GM21360 (cell line): ENCODE results near the gene TNP1.

Experiments used
- ATAC-seq: cut with Tn5 transposase; IDR thresholded peaks from one replicate; pipeline ENCODE4 v1.9.1; 2021; ENCODE audit warnings: mild to moderate bottlenecking, moderate library complexity; ENCODE audit not compliant: unreplicated experiment

Gene TNP1

DNA sequence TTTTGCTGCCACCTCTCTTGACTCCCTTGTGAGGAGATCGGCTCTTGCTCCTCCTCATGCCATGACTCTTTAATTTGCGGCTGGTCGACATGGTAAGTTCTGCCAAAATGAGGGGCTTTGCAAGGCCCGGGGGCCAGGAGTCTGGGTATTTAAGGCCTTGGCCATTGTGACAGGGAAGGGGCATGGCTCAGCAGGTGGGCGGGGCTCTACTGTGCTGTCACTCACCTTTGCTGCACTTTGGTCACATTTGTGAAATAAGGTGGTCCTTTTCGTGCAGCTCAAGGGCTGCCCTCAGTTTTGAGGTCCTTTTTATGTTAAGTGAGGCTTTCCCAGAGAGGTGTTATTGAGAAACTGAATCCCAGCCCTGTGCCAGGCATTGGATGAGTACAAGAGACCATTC lies at the start of gene TNP1:
Gene TNP1, minus strand, starts transcription at position 121 of the 400 bp plus-strand sequence. Its CDS starts 30 bp downstream, at position 91.
- no peak for ATAC-seq

DNA sequence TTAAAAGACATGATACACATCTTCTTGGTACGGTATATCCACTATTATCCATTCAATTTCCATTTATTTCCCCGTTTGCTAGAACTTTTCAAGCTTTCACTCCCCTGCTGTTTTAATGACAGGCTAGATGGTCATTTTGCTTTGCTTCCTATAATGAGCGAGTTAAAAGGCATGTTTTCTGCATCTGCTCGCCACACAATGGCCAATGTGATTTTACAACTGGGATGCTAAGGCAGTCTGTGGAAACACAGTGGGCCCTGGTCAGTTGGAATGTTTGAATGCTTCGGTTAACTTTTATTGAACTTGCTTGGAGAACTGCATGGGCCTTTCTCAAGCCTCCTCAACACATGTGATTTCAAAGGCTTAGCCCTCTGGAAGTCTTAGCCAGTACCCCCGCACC lies 48.4 kb upstream of the TNP1 start:
- ATAC-seq = no peak

DNA sequence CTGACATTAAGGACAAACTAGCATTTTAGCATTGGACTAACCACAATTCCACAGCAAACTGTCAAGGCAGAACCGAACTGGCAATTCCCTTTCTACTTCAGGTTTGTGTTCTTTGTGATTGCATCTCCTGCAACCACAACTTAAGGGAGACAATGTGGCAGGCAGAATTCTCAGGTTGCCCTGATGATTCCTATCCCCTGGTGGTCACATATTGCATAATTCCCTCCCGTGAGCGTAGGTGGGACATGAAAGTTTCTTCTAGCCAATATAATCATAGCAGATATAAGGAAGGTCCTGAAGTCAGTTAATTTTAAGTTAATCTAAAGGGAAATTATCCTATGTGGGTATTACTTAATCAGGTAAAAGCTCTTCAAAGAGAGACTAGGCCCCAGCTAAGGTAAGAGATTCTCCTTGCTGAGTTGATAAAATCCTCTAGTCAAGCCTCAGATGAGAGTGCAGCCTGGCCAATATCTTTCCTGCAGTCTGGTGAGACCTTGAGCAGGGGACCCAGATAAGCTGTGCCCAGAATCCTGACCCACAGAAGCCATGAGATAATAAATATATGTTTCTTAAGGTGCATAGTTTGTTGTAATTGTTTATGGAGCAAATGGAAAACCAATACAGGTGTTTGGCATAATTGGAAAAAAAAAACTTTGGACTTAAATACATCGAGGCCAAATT lies 45.9 kb upstream of the TNP1 start:
- ATAC-seq = no peak

DNA sequence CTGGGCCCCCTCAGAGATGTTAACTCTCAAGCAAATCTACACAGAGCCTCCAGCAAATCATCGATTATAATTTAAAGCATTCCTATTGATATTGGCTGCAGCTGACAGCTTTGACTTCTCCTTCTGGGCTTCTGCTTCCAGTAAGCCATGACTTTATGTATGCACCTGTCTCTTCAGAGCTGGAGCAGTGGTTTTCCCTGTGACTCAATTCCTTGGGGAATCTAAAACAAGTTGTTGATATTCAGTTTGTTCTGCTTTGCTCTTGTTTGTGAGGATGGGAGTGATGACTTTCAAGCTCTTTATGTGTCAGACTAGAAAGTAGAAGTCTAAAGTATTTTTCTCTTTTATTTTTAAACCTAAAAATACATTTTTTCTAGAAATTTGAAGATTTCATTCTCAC lies 45.1 kb upstream of the TNP1 start:
- no peak for ATAC-seq

GRCh38 chr2:216904554-216904953 lies 44.7 kb upstream of the TNP1 start:
- no peak for ATAC-seq

DNA sequence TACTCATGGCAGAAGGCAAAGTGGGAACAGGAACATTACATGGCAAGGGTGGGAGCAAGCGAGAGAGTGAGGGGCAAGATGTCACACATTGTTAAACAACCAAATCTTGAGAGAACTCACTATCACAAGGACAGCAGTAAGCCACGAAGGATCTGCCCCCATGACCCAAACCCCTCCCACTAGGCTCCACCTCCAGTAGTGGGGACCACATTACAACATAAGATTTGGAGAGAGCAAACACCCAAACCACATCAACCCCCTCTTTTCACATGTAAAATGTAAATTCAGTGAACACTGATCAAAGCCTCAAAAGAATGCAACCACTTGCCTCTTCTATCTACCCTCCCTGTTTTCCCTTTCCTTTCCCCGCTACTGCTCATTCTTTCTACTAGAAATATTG lies 43.6 kb upstream of the TNP1 start:
- no peak for ATAC-seq

- ATAC-seq = no peak
Observed at GRCh38 chr2:216901273-216901672, 41.4 kb upstream of the TNP1 start.

DNA sequence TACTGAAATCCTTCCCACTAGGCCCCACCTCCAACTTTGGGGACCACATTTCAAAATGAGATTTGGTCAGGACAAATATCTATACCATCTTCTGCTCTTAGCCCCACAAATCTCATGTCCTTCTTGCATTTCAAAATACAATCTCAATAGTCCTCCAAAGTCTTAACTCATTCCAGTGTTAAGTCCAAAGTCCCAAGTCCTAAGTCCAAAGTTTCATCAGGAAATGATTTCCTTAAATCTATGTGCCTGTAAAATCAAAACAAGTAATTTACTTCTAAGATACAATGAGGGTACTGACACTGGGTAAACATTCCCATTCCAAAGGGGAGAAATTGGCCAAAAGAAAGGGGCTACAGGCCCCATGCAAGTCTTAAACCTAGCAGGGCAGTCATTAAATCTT lies 40.5 kb upstream of the TNP1 start:
- ATAC-seq = no peak

GRCh38 chr2:216897561-216898203 lies 37.8 kb upstream of the TNP1 start:
- ATAC-seq = no peak

DNA sequence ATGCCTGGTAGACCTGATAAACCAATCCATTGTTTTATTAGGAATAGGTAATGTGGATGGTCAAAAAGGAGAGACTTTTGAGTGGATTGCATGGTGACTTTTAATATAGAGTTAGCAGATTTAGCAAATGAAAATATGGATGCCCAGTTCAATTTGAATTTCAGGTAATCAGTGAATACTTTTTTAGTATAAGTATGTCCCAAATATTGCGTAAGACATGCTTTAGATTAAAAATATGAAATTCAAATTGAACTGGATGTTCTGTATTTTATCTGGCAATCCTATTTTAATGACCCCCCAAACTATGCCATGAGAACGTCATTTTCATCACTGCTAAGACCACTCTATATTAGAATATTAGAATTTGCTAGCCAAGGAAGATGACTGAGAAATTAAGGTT lies 30.3 kb upstream of the TNP1 start:
- ATAC-seq = no peak

DNA sequence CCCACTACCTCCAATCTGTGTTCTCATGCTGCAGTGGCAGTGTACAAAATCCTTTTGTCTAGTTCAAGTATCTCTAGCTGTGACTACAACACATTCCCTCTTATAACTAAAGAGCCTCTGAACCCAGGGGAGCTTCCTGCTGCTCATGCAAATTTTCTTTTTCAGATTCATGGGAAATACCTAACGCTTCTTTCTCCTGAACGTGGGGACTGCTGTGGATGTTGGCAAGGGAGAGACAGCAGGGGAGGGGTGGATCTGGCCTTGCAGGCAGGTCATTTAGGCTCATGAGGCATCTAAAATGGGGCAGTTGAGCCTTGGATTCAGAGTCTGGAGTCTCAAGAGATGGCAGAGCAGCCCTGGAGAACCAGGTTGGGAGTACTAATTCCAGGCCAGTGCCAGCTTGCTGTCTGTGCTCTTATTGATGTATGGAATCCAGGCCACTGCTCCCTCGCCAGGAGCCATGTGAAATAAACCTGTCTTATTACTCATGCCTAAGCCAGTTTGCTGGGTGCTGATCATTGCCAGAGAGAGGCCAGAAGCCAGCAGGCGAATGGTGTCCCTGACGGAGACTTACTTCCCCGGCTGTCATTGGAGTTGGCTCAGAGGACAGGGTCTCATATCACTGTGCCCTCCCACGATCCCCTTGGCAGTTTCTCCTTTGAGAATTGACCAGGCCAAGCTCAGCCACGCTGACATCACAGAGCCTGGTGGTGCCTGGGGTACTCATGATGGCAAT lies 29.2 kb upstream of the TNP1 start:
- ATAC-seq = no peak

GRCh38 chr2:216888081-216888480 lies 28.2 kb upstream of the TNP1 start:
- ATAC-seq = no peak

- no peak for ATAC-seq
Observed at GRCh38 chr2:216887138-216887537, 27.3 kb upstream of the TNP1 start.

- ATAC-seq = no peak
Observed at GRCh38 chr2:216885117-216885553, 25.3 kb upstream of the TNP1 start.

- no peak for ATAC-seq
Observed at GRCh38 chr2:216884347-216884746, 24.5 kb upstream of the TNP1 start.

- ATAC-seq = no peak
Observed at GRCh38 chr2:216882876-216883275, 23.0 kb upstream of the TNP1 start.

DNA sequence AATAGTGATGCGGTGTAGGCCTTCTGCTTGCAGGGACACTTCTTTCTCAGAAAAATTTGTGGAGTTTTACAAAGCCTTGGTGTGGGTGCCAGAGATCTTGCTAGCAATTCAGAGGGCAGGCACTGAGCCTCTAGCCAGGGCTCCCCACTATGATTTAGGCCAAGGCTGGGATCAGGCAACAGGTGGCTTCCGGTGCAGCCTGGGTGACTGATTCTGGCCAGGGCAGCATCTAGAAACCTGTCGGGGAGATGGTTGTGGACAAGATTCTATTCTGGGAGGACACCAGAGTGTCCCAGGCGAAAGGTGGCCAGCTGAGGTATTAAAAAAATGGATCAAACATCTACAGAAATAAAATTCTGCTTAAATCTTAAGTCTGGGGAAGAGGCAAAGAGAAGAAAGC lies 21.5 kb upstream of the TNP1 start:
- ATAC-seq = no peak

GRCh38 chr2:216880509-216881184 lies 20.8 kb upstream of the TNP1 start:
- ATAC-seq = no peak

DNA sequence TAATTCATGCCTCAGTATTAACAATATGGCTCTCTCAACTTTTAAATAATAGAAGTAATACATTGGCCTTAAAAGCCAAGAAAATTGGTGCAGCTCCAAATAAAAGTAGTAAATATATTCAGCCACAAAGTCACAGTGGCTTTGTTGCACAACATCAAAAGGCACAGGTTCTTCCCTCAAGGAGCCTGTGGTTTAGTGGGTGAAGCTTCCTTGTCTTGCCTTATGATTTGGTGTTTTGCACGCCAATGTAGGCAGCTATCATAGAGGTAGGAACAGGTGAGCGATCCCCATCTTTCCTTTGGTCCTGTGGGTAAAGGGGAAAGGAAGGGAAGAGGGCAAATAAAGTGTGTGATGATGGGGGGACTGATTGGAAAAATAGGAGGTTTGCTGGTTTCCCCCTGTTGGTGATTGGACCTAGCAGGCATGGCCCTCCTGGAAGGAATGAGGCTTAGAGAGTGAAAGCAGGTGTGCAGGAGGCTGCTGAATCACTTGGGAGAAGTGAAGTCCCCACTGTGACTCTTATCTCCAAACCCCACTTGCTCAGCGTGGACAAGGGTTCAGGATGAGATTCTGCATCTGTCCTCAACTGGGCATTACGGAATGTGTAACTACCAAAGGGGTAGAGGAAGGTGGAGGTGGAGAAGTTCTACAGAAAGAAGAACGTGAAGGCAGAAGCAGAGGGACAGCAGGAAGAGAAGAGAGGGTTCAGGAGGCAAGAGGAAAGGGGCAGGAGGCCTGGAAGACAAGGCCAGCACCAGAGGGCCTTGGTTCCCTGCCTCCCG lies 20.1 kb upstream of the TNP1 start:
- ATAC-seq = no peak

GRCh38 chr2:216878072-216878471 lies 18.2 kb upstream of the TNP1 start:
- ATAC-seq = no peak

GRCh38 chr2:216877085-216877484 lies 17.2 kb upstream of the TNP1 start:
- no peak for ATAC-seq
